Endothelial cell of hepatic sinusoid (primary cell): ENCODE results near the gene POLN.

Source experiments
- in situ Hi-C: cut with HindIII; loops from 2 replicates; pipeline ENCODE4 v1.10.0; 2017; ENCODE audit warnings: low sequenced_read_pairs

Gene POLN

DNA sequence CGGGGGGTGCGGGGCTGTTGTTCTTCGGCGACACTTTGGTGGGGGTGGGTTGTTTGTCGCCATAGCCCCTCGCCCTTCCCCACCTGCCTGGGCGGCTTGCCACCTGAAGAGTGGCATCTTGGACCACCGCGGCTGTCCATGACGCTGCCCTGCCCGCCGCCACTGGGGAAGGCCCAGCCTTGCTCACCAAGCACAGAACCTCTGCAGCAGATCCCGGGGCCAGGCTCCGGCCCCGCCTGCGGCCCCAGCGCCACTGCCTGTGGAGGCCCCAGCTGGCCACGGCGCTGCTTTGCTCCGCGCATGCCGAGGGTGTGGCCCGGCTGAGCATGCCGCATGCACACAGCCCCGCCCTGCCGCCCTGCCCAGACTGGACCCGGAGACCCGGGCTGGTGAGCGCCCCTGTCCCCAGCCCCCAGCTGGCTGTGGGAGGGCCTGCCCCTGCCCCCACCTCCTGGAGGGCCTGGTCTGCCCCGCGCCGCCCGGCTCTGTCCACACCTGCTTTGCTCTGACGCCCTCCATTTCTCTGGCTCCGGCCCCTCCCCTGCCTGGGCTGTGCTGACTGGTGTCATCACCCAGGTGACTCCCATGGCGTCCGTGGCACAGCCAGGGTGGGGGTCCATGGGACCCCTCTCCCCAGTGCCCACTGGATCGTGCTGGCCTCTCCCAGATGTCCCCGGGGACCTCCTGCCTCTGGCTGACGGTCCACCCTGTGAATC lies 177.5 kb downstream of the POLN start:
- in situ Hi-C loops, result loop anchor here (5.0 kb wide), 2 partner anchors 43 to 73 kb away; no protein-coding TSS in a partner anchor

DNA sequence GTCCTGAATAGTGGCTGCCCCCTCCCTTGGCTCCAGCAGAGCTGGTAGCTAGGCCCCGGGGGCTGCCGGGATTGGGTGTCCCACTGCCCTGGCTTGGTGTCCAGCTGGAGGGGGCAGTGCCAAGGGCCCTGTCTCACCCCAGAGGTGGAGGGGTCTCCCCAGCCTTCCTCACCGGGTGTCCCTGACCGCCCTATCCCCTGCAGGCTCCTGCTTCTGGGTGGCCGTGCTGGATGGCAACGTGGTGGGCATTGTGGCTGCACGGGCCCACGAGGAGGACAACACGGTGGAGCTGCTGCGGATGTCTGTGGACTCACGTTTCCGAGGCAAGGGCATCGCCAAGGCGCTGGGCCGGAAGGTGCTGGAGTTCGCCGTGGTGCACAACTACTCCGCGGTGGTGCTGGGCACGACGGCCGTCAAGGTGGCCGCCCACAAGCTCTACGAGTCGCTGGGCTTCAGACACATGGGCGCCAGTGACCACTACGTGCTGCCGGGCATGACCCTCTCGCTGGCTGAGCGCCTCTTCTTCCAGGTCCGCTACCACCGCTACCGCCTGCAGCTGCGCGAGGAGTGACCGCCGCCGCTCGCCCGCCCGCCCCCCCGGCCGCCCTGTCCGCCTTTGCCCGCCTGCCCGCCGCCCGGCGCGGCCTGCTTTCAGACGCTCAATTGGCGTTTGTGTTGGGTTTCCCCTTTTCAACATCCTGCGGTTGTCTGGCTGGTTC lies 178.2 kb downstream of the POLN start:
- in situ Hi-C loops, result loop anchor here (5.0 kb wide), 2 partner anchors 44 to 74 kb away; no protein-coding TSS in a partner anchor

GRCh38 chr4:2062808-2063524 lies 179.0 kb downstream of the POLN start:
- in situ Hi-C loops, result loop anchor here (5.0 kb wide), 2 partner anchors 44 to 74 kb away; no protein-coding TSS in a partner anchor

GRCh38 chr4:2062168-2062807 lies 179.6 kb downstream of the POLN start:
- in situ Hi-C loops, result loop anchor here (5.0 kb wide), 2 partner anchors 45 to 75 kb away; no protein-coding TSS in a partner anchor

- in situ Hi-C loops, result loop anchor here (5.0 kb wide), 2 partner anchors 46 to 76 kb away; no protein-coding TSS in a partner anchor
Observed at GRCh38 chr4:2061186-2062131, 180.5 kb downstream of the POLN start.

DNA sequence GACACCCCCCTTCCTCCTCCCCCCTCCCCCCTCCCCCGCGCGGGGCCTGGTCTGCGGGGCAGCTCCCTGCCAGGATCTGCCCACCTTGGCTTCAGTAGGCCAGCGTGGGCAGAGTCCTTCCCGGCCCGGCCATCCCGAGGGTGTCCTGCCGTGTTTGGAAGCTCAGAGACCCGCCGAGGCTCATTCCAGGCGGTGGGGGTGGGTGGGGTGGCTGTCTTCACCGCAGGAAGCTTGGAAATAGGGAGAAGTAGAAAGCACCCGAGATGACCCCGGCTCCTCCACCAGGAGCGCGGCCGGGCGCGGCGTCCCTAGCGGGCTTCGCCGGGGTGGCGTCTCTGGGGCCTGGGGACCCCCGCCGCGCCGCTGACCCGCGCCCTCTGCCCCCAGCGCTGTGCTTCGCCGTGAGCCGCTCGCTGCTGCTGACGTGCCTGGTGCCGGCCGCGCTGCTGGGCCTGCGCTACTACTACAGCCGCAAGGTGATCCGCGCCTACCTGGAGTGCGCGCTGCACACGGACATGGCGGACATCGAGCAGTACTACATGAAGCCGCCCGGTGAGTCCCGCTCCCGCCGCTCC lies 181.2 kb downstream of the POLN start:
- in situ Hi-C loops, result loop anchor here (5.0 kb wide), 2 partner anchors 47 to 77 kb away; no protein-coding TSS in a partner anchor

DNA sequence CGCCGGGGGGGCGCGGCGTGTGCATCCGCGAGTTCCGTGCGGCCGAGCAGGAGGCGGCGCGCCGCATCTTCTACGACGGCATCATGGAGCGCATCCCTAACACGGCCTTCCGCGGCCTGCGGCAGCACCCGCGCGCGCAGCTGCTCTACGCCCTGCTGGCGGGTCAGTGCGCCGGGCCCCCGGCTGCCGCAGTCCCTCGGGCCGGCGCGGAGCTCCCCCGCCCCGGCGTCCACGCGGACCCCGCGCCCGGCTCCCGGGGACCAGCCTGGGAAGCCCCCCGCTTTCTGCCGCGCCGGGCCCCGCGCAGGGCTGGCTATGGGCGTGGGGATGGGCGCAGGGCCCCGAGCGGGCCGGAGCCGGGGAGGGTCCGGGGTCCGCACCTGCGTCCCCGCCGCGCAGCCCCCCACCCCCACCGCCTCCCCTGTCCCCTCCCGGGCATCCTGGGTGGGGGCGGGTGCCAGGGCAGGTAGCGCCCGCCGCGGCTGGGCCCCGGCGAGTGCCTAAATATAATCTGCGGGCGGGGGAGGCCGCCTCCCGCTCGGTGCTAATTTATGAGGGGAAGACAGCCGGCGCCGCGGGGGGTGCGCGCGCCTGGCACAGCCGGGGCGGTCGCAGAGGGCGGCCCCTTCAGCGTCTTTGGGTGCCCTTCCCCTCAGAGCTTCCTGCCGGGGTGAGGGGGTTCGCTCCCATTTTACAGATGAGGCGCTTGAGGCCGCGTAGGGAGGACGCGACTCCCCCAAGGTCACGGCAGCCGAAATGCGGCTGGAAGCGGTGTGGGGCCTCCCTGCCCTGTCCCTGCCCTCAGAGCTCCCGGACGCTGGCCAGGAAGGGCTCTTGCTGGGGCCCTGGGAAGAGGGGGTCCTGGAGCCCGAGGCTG lies 182.0 kb downstream of the POLN start:
- in situ Hi-C loops, result loop anchor here (5.0 kb wide), 2 partner anchors 47 to 77 kb away; no protein-coding TSS in a partner anchor

DNA sequence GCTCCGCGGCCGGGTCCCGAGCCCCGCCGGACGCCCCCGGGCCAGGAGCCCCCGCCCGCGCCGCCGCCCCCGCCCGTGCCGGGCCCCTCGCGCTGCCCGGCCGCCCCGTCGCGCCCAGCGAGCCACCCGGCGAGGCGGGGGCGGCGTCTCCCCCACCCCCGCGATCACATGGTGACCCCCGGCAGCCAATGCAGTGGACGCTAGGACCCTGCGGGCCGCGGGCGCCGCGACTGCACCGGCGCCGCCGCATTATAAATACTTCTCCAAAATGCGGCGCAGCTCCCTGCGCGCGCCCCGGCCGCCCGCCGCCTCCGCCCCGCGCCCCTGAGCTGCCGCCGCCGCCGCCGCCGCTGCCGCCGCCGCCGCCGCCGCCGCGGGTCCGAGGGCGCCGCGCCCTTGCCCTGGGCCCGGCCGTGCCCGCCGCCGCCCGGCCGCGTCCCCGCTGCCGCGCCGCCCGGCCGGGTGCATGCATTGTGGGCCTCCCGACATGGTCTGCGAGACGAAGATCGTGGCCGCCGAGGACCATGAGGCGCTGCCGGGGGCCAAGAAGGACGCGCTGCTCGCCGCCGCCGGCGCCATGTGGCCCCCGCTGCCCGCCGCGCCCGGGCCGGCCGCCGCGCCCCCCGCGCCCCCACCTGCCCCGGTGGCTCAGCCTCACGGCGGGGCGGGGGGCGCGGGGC lies 182.7 kb downstream of the POLN start, which contains the start of gene NAT8L:
Gene NAT8L (plus strand): TSS at position 282 of the 680 bp plus-strand sequence. CDS start 185 bp downstream, at position 467.
- in situ Hi-C loops, result no loop called here

GRCh38 chr4:2058264-2059045 lies 183.5 kb downstream of the POLN start:
- in situ Hi-C loops, result no loop called here

DNA sequence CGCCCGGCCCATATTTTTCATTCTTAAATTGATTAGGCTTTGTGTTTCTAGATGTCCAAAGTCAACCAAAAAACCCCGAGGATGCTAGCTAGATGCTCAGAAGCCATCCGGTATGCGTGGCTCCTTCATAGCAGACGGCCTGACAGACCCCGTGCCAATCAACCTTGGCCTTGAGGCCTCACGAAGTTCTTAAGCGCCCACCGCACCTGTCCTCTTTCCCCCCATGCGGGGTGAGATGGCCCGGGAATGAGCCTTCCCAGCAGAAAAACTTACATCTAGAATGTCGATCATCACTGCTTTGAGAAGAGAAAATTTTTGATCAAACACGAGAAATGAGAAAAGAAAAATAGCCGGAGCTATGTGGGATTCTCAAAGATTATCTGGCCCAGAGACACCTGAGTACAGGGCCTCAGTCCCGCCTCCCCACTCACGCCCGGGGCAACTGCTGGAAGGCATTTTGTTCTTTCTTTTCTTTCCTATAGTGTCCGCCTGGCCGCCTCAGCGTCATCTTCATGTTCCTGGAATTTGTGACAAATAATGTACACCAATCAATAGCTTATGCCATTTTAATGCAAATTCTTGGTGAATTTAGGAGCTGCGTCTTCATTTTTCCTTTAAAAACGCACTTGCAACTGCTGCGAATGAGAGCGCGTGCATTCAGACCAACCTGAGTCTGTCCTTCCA lies 184.4 kb downstream of the POLN start:
- in situ Hi-C loops, result no loop called here

DNA sequence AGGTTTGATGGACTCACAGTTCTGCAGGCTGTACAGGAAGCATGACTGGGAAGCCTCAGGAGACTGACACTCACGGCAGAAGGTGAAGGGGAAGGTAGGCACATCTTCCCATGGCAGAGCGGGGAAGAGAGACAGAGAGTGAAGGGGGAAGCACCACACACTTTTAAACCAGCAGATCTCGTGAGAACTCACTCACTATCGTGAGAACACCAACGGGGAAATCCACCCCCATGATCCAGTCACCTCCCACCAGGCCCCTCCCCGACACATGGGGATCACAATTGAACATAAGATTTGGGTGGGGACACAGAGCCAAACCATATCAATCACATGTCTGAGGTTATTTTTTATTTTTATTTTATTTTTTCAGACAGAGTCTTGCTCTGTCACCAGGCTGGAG lies 187.7 kb downstream of the POLN start:
- in situ Hi-C loops, result no loop called here

DNA sequence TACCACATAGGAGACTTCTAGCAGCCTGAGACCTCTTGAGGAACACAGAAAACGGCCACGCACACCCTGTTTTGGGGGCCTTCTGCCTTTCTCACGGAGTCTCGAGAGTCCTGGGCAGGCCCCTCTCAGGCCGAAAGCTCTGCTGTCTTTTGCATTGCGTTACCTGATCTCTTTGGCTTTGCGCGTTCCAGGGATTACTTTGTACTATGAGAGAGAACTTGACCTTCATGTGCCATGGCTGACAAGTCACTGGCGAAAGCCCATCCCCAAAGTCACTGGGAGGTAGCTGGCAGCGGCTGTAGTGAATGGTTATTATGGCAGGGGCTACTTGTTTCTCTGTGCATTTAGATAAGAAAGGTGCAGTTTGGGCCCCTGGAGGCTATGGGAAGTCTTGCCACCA lies 190.8 kb downstream of the POLN start:
- in situ Hi-C loops, result no loop called here

GRCh38 chr4:2049811-2050210 lies 192.1 kb downstream of the POLN start:
- in situ Hi-C loops, result no loop called here

- in situ Hi-C loops, result no loop called here
Observed at GRCh38 chr4:2049381-2049780, 192.5 kb downstream of the POLN start.

DNA sequence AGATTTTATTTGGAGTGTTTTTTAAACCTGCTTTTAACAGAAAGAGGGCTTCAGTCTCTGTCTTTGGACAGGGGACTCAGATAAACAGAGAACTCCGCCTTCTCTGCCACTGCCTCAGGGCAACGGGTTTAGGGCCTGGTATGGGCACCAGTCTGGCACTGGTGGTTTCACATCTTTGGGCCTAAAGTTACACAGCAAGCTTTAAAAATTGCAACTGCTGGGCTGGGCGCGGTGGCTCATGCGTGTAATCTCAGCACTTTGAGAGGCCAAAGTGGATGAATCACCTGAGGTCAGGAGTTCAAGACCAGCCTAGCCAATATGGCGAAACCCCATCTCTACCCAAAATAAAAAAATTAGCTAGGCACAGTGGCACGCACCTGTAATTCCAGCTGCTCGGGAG lies 193.1 kb downstream of the POLN start:
- in situ Hi-C loops, result no loop called here
